Endodermal cell (in vitro differentiated cells): ENCODE data around the gene FKBP2. TPM values are rescaled to one million over a fixed set of nuclear protein-coding genes. Genes with fewer than 3 reads are reported as not detected.

Source experiments
- DNase-seq: peaks from one replicate; pipeline ENCODE4 v3.0.0-alpha.2; 2017
- H3K27ac ChIP-seq: 2 replicates; pipeline ENCODE4 v1.5.1; 2013; ENCODE audit warnings: mild to moderate bottlenecking, low read depth, low read length, moderate library complexity
- H3K27me3 ChIP-seq: 2 replicates; pipeline ENCODE4 v1.6.1; 2013; ENCODE audit warnings: mild to moderate bottlenecking, low read length, moderate library complexity; ENCODE audit not compliant: insufficient read depth, control insufficient read depth, poor library complexity, severe bottlenecking
- H3K36me3 ChIP-seq: 2 replicates; pipeline ENCODE4 v1.7.0; 2013; ENCODE audit warnings: mild to moderate bottlenecking, low read length, moderate library complexity; ENCODE audit not compliant: control insufficient read depth, insufficient read depth
- H3K4me1 ChIP-seq: one replicate; pipeline ENCODE4 v1.7.0; 2013; ENCODE audit warnings: low read length; ENCODE audit not compliant: control insufficient read depth, insufficient read depth
- H3K4me3 ChIP-seq: 2 replicates; pipeline ENCODE4 v1.5.1; 2013; ENCODE audit warnings: mild to moderate bottlenecking, low read length, moderate library complexity
- H3K9ac ChIP-seq: 2 replicates; pipeline ENCODE4 v1.6.1; 2013; ENCODE audit warnings: mild to moderate bottlenecking, low read length, moderate library complexity; ENCODE audit not compliant: poor library complexity, severe bottlenecking; ENCODE audit errors: extremely low read depth
- H3K9me3 ChIP-seq: 2 replicates; pipeline ENCODE4 v1.6.1; 2013; ENCODE audit warnings: mild to moderate bottlenecking, low read length, moderate library complexity; ENCODE audit not compliant: control insufficient read depth
- H3K27ac Mint-ChIP-seq: 2 replicates; pipeline ENCODE4 v1.8.0; 2020; ENCODE audit warnings: mixed read lengths
- H3K27me3 Mint-ChIP-seq: 2 replicates; pipeline ENCODE4 v1.8.0; 2021; ENCODE audit warnings: mild to moderate bottlenecking, mixed read lengths; ENCODE audit not compliant: insufficient read depth
- H3K36me3 Mint-ChIP-seq: 2 replicates; pipeline ENCODE4 v1.8.0; 2020; ENCODE audit warnings: low read depth, mixed read lengths
- H3K4me1 Mint-ChIP-seq: 2 replicates; pipeline ENCODE4 v1.8.0; 2020; ENCODE audit warnings: mixed read lengths
- H3K4me3 Mint-ChIP-seq: 2 replicates; pipeline ENCODE4 v1.8.0; 2020; ENCODE audit warnings: mild to moderate bottlenecking, moderate library complexity, mixed read lengths
- H3K9me3 Mint-ChIP-seq: 2 replicates; pipeline ENCODE4 v1.8.0; 2020; ENCODE audit warnings: mild to moderate bottlenecking, mixed read lengths
- CTCF ChIP-seq: fragments of 200-600 bp; sonication (generic); conservative IDR thresholded peaks from 2 replicates; pipeline ENCODE4 v1.5.0; 2021; ENCODE audit warnings: antibody characterized with exemption, mild to moderate bottlenecking
- WGBS, 2 experiments: methylation state at CpG; one replicate each; pipeline versions ENCODE4 v1.1.5 to v1.1.7; 2013; ENCODE audit warnings: missing lambda C conversion rate in 2 of 2, mixed read lengths in 1 of 2; ENCODE audit not compliant: insufficient coverage in 1 of 2, insufficient read length in 1 of 2; 5-methylcytosine and 5-hydroxymethylcytosine counted together
- total RNA-seq, 2 donors: library from RNA; stranded (reverse); fragmentation: NEBNext Ultra II Directional in 1 of 2; extraction: Animal tissue kit (Norgen Biotek cat#: 25700) in 1 of 2; gene quantifications; 2 replicates in 1 of 2; 3 replicates in 1 of 2; pipeline ENCODE4 v1.2.1, GENCODE V29; 2021

Gene FKBP2
- total RNA-seq, 2 donors from 2014 or later: 44.6 to 53.7 TPM

GRCh38 chr11:64237484-64237951, 3.4 kb upstream of the FKBP2 start:
- no peak overlapping the region for H3K27ac Mint-ChIP-seq
- Histone ChIP-seq H3K9me3 (no peaks in the 10 kb centered on the region), H3K4me3 (no peak overlapping the region), H3K9ac (no peak overlapping the region), H3K4me1 (no peaks in the 10 kb centered on the region), H3K27me3 (no peaks in the 10 kb centered on the region), H3K36me3 (peaks cover 10% of the 10 kb centered on the region), H3K27ac (no peak overlapping the region)
- no peak for TF ChIP-seq CTCF
- WGBS, 2 experiments: 83 to 94% methylated on average over 2 to 12 of the region's 12 CpGs
- H3K4me1 Mint-ChIP-seq: peaks cover 13% of the 10 kb centered on the region
- DNase-seq: no peak
- H3K4me3 Mint-ChIP-seq: no peak overlapping the region
- H3K36me3 Mint-ChIP-seq: peaks cover 18% of the 10 kb centered on the region
- H3K27me3 Mint-ChIP-seq: peaks cover 1% of the 10 kb centered on the region
- H3K9me3 Mint-ChIP-seq: no peaks in the 10 kb centered on the region

GRCh38 chr11:64238076-64238475, 2.8 kb upstream of the FKBP2 start:
- H3K9ac ChIP-seq: no peak overlapping the region
- TF ChIP-seq CTCF: no peak

GRCh38 chr11:64238999-64239398, 1.9 kb upstream of the FKBP2 start:
- H3K36me3 Mint-ChIP-seq: peaks cover 30% of the 10 kb centered on the region
- DNase-seq: no peak
- no peaks in the 10 kb centered on the region for H3K4me1 ChIP-seq
- H3K36me3 ChIP-seq: peaks cover 25% of the 10 kb centered on the region
- 95 to 98% methylated on average over 4 to 5 of the region's 5 CpGs for WGBS, 2 experiments
- no peak for TF ChIP-seq CTCF
- no peaks in the 10 kb centered on the region for H3K27me3 ChIP-seq
- no peak overlapping the region for H3K27ac Mint-ChIP-seq
- peaks cover 13% of the 10 kb centered on the region for H3K4me1 Mint-ChIP-seq
- no peaks in the 10 kb centered on the region for H3K9me3 ChIP-seq
- H3K9me3 Mint-ChIP-seq: no peaks in the 10 kb centered on the region
- H3K4me3 ChIP-seq: no peak overlapping the region
- no peaks in the 10 kb centered on the region for H3K27me3 Mint-ChIP-seq
- H3K27ac ChIP-seq: no peak overlapping the region
- no peak overlapping the region for H3K4me3 Mint-ChIP-seq
- H3K9ac ChIP-seq: no peak overlapping the region

More at GRCh38 chr11:64238076-64238475, 2.8 kb upstream of the FKBP2 start:
- Histone ChIP-seq H3K27me3 (no peaks in the 10 kb centered on the region), H3K9me3 (no peaks in the 10 kb centered on the region), H3K4me3 (no peak overlapping the region), H3K36me3 (peaks cover 16% of the 10 kb centered on the region), H3K27ac (no peak overlapping the region), H3K4me1 (no peaks in the 10 kb centered on the region)
- DNase-seq: no peak
- no peaks in the 10 kb centered on the region for H3K27me3 Mint-ChIP-seq
- no peak overlapping the region for H3K4me3 Mint-ChIP-seq
- no peak overlapping the region for H3K27ac Mint-ChIP-seq
- H3K9me3 Mint-ChIP-seq: no peaks in the 10 kb centered on the region
- peaks cover 13% of the 10 kb centered on the region for H3K4me1 Mint-ChIP-seq
- peaks cover 21% of the 10 kb centered on the region for H3K36me3 Mint-ChIP-seq
- WGBS, 2 experiments: 95 to 100% methylated on average over 9 of the region's 9 CpGs
